OCI-LY7 (cell line): ENCODE data around the gene GPR132. TPM values are rescaled to one million over a fixed set of nuclear protein-coding genes. Genes with fewer than 3 reads are reported as not detected.

Experiments
- BruUV-seq: library from RNA; stranded (reverse); fragments of 400-500 nt; replicated peaks from 2 replicates; lab custom pipeline; 2021; lab: Mats Ljungman, UMichigan
- CTCF ChIA-PET: fragments of 300-600 bp; sonication (Branson Sonifier 250); formaldehyde crosslinking; loops from one replicate; lab custom pipeline; 2022; ENCODE audit warnings: antibody characterized with exemption; ENCODE audit not compliant: unreplicated experiment; lab: Charles Lee
- POLR2A ChIA-PET: fragments of 300-600 bp; sonication (Branson Sonifier 250); formaldehyde crosslinking; loops from one replicate; lab custom pipeline; 2022; ENCODE audit warnings: antibody characterized with exemption; lab: Charles Lee
- DNase-seq: peaks from one replicate; pipeline ENCODE4 v3.0.0-alpha.2; 2015; ENCODE audit warnings: low spot score
- H2AFZ ChIP-seq: fragments of 200-600 bp; sonication (generic), shearing (Covaris generic); 2 replicates; pipeline ENCODE4 v1.6.1; 2014; ENCODE audit warnings: mild to moderate bottlenecking, antibody characterized with exemption, low read length, moderate library complexity
- H3K27ac ChIP-seq: fragments of 200-600 bp; sonication (generic); 2 replicates; pipeline ENCODE4 v1.5.1; 2014; ENCODE audit warnings: mixed run types, low read depth, mild to moderate bottlenecking, moderate library complexity, low read length, inconsistent platforms; ENCODE audit not compliant: poor library complexity, severe bottlenecking
- H3K36me3 ChIP-seq: fragments of 200-600 bp; sonication (generic); 2 replicates; pipeline ENCODE4 v1.6.1; 2014; ENCODE audit warnings: mild to moderate bottlenecking, antibody characterized with exemption, low read length, moderate library complexity, mixed read lengths; ENCODE audit not compliant: insufficient read depth
- H3K4me1 ChIP-seq: fragments of 200-600 bp; sonication (generic); 2 replicates; pipeline ENCODE4 v1.5.1; 2014; ENCODE audit warnings: mild to moderate bottlenecking, low read length; ENCODE audit not compliant: insufficient read depth, poor library complexity, severe bottlenecking
- H3K4me2 ChIP-seq: fragments of 200-600 bp; sonication (generic); 2 replicates; pipeline ENCODE4 v1.6.1; 2014; ENCODE audit warnings: mild to moderate bottlenecking, low read length
- H3K4me3 ChIP-seq: fragments of 200-600 bp; sonication (generic); 2 replicates; pipeline ENCODE4 v1.5.1; 2014; ENCODE audit warnings: mild to moderate bottlenecking, low read depth, low read length; ENCODE audit not compliant: poor library complexity, severe bottlenecking
- H3K79me2 ChIP-seq: fragments of 200-600 bp; sonication (generic); 2 replicates; pipeline ENCODE4 v1.6.1; 2016; ENCODE audit warnings: low read depth, mild to moderate bottlenecking, low read length, moderate library complexity, mixed read lengths; ENCODE audit not compliant: insufficient read depth
- H3K9me2 ChIP-seq: fragments of 200-600 bp; sonication (generic); 2 replicates; pipeline ENCODE4 v1.6.1; 2016; ENCODE audit warnings: mild to moderate bottlenecking, low read length, mixed read lengths; ENCODE audit not compliant: insufficient read depth
- H3K9me3 ChIP-seq: fragments of 200-600 bp; sonication (generic); 2 replicates; pipeline ENCODE4 v1.6.1; 2014; ENCODE audit warnings: mild to moderate bottlenecking, mixed run types, low read length, mixed read lengths
- H4K20me1 ChIP-seq: fragments of 200-600 bp; sonication (generic); 2 replicates; pipeline ENCODE4 v1.6.1; 2014; ENCODE audit warnings: mild to moderate bottlenecking, antibody characterized with exemption, low read length, moderate library complexity, mixed read lengths; ENCODE audit not compliant: insufficient read depth
- CTCF ChIP-seq: fragments of 200-600 bp; sonication (generic); conservative IDR thresholded peaks from 2 replicates; pipeline ENCODE4 v1.5.1; 2014; ENCODE audit warnings: mild to moderate bottlenecking, antibody characterized with exemption, low read length, moderate library complexity, mixed read lengths
- EZH2phosphoT487 ChIP-seq: fragments of 200-600 bp; sonication (generic); IDR thresholded peaks from 2 replicates; pipeline ENCODE4 v1.6.1; 2018; ENCODE audit warnings: low read depth, borderline replicate concordance, mild to moderate bottlenecking, mixed run types, antibody characterized with exemption, low read length, moderate library complexity, mixed read lengths
- intact Hi-C: fragments of 100-400 bp; cut with micrococcal nuclease; formaldehyde crosslinking; loops from one replicate; pipeline ENCODE4 v1.10.0; 2022; ENCODE audit not compliant: unreplicated experiment
- total RNA-seq, 2 experiments: library from RNA; depleted of rRNA in 1 of 2; stranded (reverse); fragments of >200 nt in 1 of 2; shearing (Covaris generic) in 1 of 2; gene quantifications; 2 replicates each; pipeline ENCODE4 v1.2.3, GENCODE V29; 2014 to 2022

The GPR132 gene
- total RNA-seq, 2 experiments from 2014 or later: 1.0 to 3.0 TPM

DNA sequence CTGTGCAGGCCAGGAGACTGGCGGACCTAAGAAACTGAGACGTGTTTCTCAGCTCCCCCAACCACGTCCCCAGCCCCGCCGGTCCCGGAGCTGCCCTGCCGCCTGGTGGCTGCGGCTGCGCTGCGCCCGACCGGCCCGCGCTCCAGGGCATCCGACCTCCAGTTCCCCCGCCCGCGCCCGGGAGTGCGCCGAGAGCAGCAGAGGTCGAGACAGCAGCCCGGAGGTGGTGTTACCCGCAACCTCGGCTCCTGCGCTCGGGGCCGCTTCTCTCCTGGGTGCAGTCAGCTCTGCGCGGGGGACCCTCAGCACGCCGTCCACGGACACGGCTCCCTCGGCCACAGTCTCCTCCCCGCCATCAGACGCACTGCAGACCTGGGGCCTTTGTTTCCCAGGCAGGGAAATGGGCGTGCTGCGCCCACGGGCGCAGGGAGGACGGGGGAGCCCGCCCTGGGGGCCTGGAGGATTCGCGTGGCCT lies 21.6 kb upstream of the GPR132 start:
- no peaks in the 10 kb centered on the region for H3K9me2 ChIP-seq
- H4K20me1 ChIP-seq: no peaks in the 10 kb centered on the region
- H2AFZ ChIP-seq: peak overlapping the region; percentile 70
- no peak overlapping the region for H3K27ac ChIP-seq
- BruUV-seq: no TSS peak
- CTCF ChIA-PET: interaction anchor here (1.5 kb wide), 1 partner anchor 89 kb away, joined by 3 read pairs; no protein-coding TSS in a partner anchor
- H3K9me3 ChIP-seq: no peaks in the 10 kb centered on the region
- POLR2A ChIA-PET: no interaction called here
- peak; percentile 77 for TF ChIP-seq CTCF
- no peak for TF ChIP-seq EZH2phosphoT487
- H3K79me2 ChIP-seq: no peaks in the 10 kb centered on the region
- no peaks in the 10 kb centered on the region for H3K4me1 ChIP-seq
- DNase-seq: peak; percentile 80
- intact Hi-C loops: loop anchor here (2.0 kb wide), 1 partner anchor 110 kb away; no protein-coding TSS in a partner anchor
- peak overlapping the region; percentile 44; the same call in 1 of the 2 replicates for H3K4me2 ChIP-seq
- H3K36me3 ChIP-seq: no peaks in the 10 kb centered on the region
- H3K4me3 ChIP-seq: peak overlapping the region; percentile 47

- no peak overlapping the region for H3K4me2 ChIP-seq
- H3K9me2 ChIP-seq: no peaks in the 10 kb centered on the region
- CTCF ChIA-PET: no interaction called here
- H3K9me3 ChIP-seq: no peaks in the 10 kb centered on the region
- H3K4me1 ChIP-seq: no peaks in the 10 kb centered on the region
- no peaks in the 10 kb centered on the region for H3K36me3 ChIP-seq
- DNase-seq: no peak
- BruUV-seq: no TSS peak
- intact Hi-C loops: loop anchor here (2.0 kb wide), 1 partner anchor 109 kb away; no protein-coding TSS in a partner anchor
- H4K20me1 ChIP-seq: no peaks in the 10 kb centered on the region
- H3K27ac ChIP-seq: no peak overlapping the region
- POLR2A ChIA-PET: no interaction called here
- H3K4me3 ChIP-seq: no peak overlapping the region
- TF ChIP-seq CTCF (no peak), EZH2phosphoT487 (no peak)
- H2AFZ ChIP-seq: no peak overlapping the region
- no peaks in the 10 kb centered on the region for H3K79me2 ChIP-seq
These were observed 20.5 kb upstream of the GPR132 start for GRCh38 chr14:105085766-105086165.

DNA sequence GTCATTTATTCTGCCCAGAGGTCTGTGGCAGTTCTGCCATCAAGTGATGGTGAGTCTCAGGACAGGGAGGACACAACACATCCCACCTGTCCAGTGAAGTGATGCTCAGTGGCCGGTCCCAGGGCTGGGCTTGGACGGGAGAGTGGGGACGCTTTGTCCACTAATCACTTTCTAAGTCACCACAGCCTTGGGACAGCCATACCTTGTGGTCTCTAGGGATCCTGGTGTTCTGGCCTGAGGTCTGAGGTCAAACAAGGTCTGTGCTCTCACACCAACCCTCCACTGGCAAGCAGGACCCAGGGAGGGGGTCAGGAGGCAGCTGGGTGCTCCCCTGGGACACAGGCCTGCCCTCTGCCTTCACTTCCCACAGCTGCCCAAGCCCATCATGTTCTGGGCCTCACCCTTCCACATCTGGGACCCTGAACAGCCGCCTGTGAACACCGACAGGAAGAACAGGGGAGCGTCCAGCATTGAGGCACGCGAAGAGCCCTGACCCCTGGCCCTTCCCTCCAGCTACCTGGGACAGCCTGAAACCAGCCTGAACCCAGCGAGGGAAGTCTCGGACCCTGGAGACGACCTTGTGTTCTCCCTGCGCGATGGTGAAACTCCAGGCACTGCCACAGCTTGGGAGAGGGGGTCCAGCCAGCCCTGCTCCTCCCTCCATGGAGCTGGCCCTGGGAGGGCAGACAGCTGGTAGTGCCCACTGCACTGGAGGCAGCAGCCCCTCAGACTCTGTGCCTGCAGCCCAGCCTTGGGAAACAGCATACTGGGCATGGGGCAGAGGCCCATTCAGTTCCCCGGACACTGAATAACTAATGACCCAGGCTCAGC lies 19.7 kb upstream of the GPR132 start:
- no peaks in the 10 kb centered on the region for H3K4me1 ChIP-seq
- no peaks in the 10 kb centered on the region for H3K36me3 ChIP-seq
- H3K4me2 ChIP-seq: no peak overlapping the region
- H3K27ac ChIP-seq: no peak overlapping the region
- H2AFZ ChIP-seq: no peak overlapping the region
- no peaks in the 10 kb centered on the region for H3K9me3 ChIP-seq
- TF ChIP-seq EZH2phosphoT487 (no peak), CTCF (no peak)
- BruUV-seq: no TSS peak
- ChIA-PET CTCF (no interaction called here), POLR2A (no interaction called here)
- no peaks in the 10 kb centered on the region for H3K9me2 ChIP-seq
- DNase-seq: no peak
- no peaks in the 10 kb centered on the region for H3K79me2 ChIP-seq
- intact Hi-C loops: no loop called here
- H4K20me1 ChIP-seq: no peaks in the 10 kb centered on the region
- no peak overlapping the region for H3K4me3 ChIP-seq
